A549 (cell line): ENCODE results near the gene LMAN1L. TPM values are rescaled to one million over a fixed set of nuclear protein-coding genes. Genes with fewer than 3 reads are reported as not detected.

Experiments used
- ATAC-seq, 2 experiments: fragments of 200-7000 bp in 1 of 2; fragments of >200 bp in 1 of 2; cut with Nextera tagmentation in 1 of 2; cut with Tn5 transposase in 1 of 2; 3 replicates each; pipeline versions ENCODE4 v1.8.0 to v1.9.1; 2018 to 2020; ENCODE audit warnings: mild to moderate bottlenecking in 1 of 2, moderate library complexity in 1 of 2
- CTCF ChIA-PET: fragments of 300-600 bp; sonication (Branson Sonifier 250); formaldehyde crosslinking; extraction: SDS; loops from one replicate; lab custom pipeline; 2021; ENCODE audit warnings: antibody characterized with exemption, inconsistent platforms; lab: Yijun Ruan, JAX
- POLR2A ChIA-PET: fragments of 350-600 bp; formaldehyde crosslinking; extraction: SDS; loops from one replicate; lab custom pipeline; 2021; ENCODE audit warnings: antibody characterized with exemption, inconsistent platforms; lab: Yijun Ruan, JAX
- DNase-seq, 2 experiments: peaks; one replicate each; pipeline versions ENCODE4 v3.0.0 to v3.0.0-alpha.2; 2011 to 2016; ENCODE audit warnings: low read depth in 1 of 2, low spot score in 1 of 2
- FAIRE-seq: peaks from 2 replicates; lab custom pipeline; 2011; peaks lifted over from hg19 to GRCh38; lab: Jason Lieb, UNC
- H3K27ac ChIP-seq, 2 experiments: fragments of >200 bp; sonication (Bioruptor Twin); formaldehyde crosslinking; 3 replicates each; pipeline ENCODE4 v1.5.1; 2016 to 2017
- H3K4me1 ChIP-seq: fragments of >200 bp; sonication (Bioruptor Twin); formaldehyde crosslinking; 3 replicates; pipeline ENCODE4 v1.6.1; 2016
- H3K4me2 ChIP-seq: fragments of >200 bp; sonication (Bioruptor Twin); formaldehyde crosslinking; 3 replicates; pipeline ENCODE4 v1.6.1; 2016
- H3K4me3 ChIP-seq: fragments of >200 bp; sonication (Bioruptor Twin); formaldehyde crosslinking; 3 replicates; pipeline ENCODE4 v1.5.1; 2016
- H3K9me3 ChIP-seq: fragments of >200 bp; sonication (Bioruptor Twin); formaldehyde crosslinking; 3 replicates; pipeline ENCODE4 v1.6.1; 2016
- CBX2 ChIP-seq: fragments of 200-600 bp; sonication (generic); IDR thresholded peaks from 2 replicates; pipeline ENCODE4 v1.6.1; 2016; ENCODE audit warnings: low read depth, mild to moderate bottlenecking, borderline replicate concordance
- CHD4 ChIP-seq: fragments of 200-600 bp; sonication (generic); IDR thresholded peaks from 2 replicates; pipeline ENCODE4 v1.6.1; 2016; ENCODE audit warnings: antibody characterized with exemption, mild to moderate bottlenecking, borderline replicate concordance
- E2F6 ChIP-seq: IDR thresholded peaks from 2 replicates; pipeline ENCODE4 v1.6.1; 2012; ENCODE audit warnings: low read depth, borderline replicate concordance
- EP300 ChIP-seq, 2 experiments: fragments of >200 bp; sonication (Bioruptor Twin); formaldehyde crosslinking; IDR thresholded peaks; 2 replicates in 1 of 2; 3 replicates in 1 of 2; pipeline ENCODE4 v1.6.1; 2016 to 2017
- FOSL2 ChIP-seq, 2 experiments: fragments of 450-650 bp in 1 of 2; fragments of >200 bp in 1 of 2; sonication (Bioruptor Twin) in 1 of 2; formaldehyde crosslinking; IDR thresholded peaks; 2 replicates each; pipeline versions ENCODE4 v1.5.0 to v1.6.1; 2016 to 2020; ENCODE audit warnings: mild to moderate bottlenecking in 1 of 2, moderate library complexity in 1 of 2
- FOXS1 ChIP-seq: fragments of 250-450 bp; sonication (Bioruptor Pico); IDR thresholded peaks from 2 replicates; pipeline ENCODE4 v1.5.0; 2020; ENCODE audit warnings: mild to moderate bottlenecking, moderate library complexity
- HOXA7 ChIP-seq: fragments of 250-450 bp; sonication (Bioruptor Pico); IDR thresholded peaks from 2 replicates; pipeline ENCODE4 v1.5.0; 2020; ENCODE audit warnings: mild to moderate bottlenecking, moderate library complexity
- MAZ ChIP-seq: fragments of 150-350 bp; IDR thresholded peaks from 2 replicates; pipeline ENCODE4 v1.6.1; 2014; ENCODE audit warnings: antibody characterized with exemption, low read depth, low read length, borderline replicate concordance
- MYC ChIP-seq: IDR thresholded peaks from 2 replicates; pipeline ENCODE4 v1.6.1; 2012; ENCODE audit warnings: mild to moderate bottlenecking, inconsistent platforms, low read length, improper control_type of control experiment, borderline replicate concordance
- NFE2L2 ChIP-seq: fragments of 150-350 bp; conservative IDR thresholded peaks from 2 replicates; pipeline ENCODE4 v1.6.1; 2014; ENCODE audit warnings: low read length
- POLR2AphosphoS2 ChIP-seq: conservative IDR thresholded peaks from 2 replicates; pipeline ENCODE4 v1.6.1; 2012; ENCODE audit warnings: low read length, improper control_type of control experiment, inconsistent platforms
- RCOR1 ChIP-seq: fragments of 150-350 bp; IDR thresholded peaks from 2 replicates; pipeline ENCODE4 v1.6.1; 2014; ENCODE audit warnings: antibody characterized with exemption, low read length, low read depth
- RNF2 ChIP-seq: fragments of 200-600 bp; sonication (generic); IDR thresholded peaks from 2 replicates; pipeline ENCODE4 v1.6.1; 2016; ENCODE audit warnings: low read depth, mild to moderate bottlenecking, antibody characterized with exemption, moderate library complexity, borderline replicate concordance
- SMC3 ChIP-seq: fragments of >200 bp; sonication (Bioruptor Twin); formaldehyde crosslinking; IDR thresholded peaks from 3 replicates; pipeline ENCODE4 v1.6.1; 2018; ENCODE audit warnings: inconsistent platforms
- TP53 ChIP-seq: fragments of 250-450 bp; sonication (Bioruptor Pico); IDR thresholded peaks from 2 replicates; pipeline ENCODE4 v1.5.0; 2021; ENCODE audit warnings: mild to moderate bottlenecking, moderate library complexity
- ZFP36 ChIP-seq: fragments of 450-650 bp; IDR thresholded peaks from 2 replicates; pipeline ENCODE4 v1.6.1; 2014; ENCODE audit warnings: borderline replicate concordance; ENCODE audit not compliant: partially characterized antibody
- WGBS: methylation state at CpG from one replicate; pipeline ENCODE4 v1.1.6; 2017; ENCODE audit errors: missing lambda C conversion rate; 5-methylcytosine and 5-hydroxymethylcytosine counted together
- polyA plus RNA-seq, 4 experiments: library from polyadenylated mRNA; depleted of rRNA in 3 of 4; stranded (reverse); fragments of >200 nt; fragmentation: RNase III in 1 of 4; extraction: RNeasy Plus Mini Kit Qiagen cat#74134 plus additional on column Dnase treatment in 1 of 4; gene quantifications; 2 replicates in 3 of 4; 3 replicates in 1 of 4; pipeline ENCODE4 v1.2.3, GENCODE V29; 2011 to 2017
- TF ChIP-seq, protein P1 (sequence below): fragments of 200-600 bp; sonication (generic); IDR thresholded peaks from 2 replicates; pipeline ENCODE4 v1.6.1; 2016; ENCODE audit warnings: antibody characterized with exemption, mild to moderate bottlenecking, moderate library complexity
- TF ChIP-seq, protein P2 (sequence below): IDR thresholded peaks from 2 replicates; pipeline ENCODE4 v1.6.1; 2012
- TF ChIP-seq, protein P3 (sequence below): fragments of >200 bp; sonication (Bioruptor Twin); formaldehyde crosslinking; IDR thresholded peaks from 3 replicates; pipeline ENCODE4 v1.6.1; 2016

Gene LMAN1L
- polyA plus RNA-seq, 2 of the 4 experiments (the other 2 are of a cell fraction): not detected

DNA sequence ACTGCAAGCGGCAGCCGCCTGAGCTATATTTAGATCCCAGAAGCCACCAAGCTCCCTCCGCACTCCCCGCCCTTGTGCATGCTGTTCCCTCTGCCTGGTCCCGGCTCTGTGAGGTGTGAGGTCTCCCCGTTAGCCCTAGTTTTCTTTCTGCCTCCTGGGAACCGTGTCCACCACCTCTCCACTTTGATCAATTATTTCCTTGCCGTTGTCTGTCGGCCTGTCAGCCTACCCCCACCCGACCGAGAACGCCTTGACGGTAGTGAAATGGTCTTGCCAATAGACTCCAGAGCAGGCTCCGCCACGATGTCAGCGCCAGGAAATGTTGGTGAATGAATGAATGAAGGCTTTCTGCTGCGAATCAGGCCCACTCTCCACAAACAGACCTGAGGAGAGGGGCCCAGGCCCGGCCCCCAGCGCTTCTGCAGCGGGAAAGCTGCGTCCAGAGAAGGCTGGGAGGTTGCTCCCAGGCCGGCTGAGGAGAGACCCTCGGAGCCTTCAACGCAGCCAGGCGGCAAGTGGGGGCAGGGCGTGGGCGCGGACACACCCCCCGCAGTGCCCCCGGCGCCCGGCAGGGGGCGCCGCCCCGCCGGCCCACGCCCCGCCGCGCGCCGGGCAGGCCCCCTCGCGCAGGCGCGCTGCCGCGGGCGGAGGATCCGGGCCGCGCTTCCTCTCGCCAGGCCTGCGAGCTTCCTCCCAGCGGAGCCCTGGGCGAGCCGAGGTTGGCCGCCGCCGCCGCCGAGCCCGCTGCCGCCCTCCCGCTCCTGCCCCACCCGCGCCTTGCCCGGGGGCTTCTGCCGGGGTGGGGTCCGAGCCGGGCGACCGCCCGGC, 31.0 kb upstream of the LMAN1L start, which contains the start of gene CSK (continued):
- TF ChIP-seq, protein P1, sequence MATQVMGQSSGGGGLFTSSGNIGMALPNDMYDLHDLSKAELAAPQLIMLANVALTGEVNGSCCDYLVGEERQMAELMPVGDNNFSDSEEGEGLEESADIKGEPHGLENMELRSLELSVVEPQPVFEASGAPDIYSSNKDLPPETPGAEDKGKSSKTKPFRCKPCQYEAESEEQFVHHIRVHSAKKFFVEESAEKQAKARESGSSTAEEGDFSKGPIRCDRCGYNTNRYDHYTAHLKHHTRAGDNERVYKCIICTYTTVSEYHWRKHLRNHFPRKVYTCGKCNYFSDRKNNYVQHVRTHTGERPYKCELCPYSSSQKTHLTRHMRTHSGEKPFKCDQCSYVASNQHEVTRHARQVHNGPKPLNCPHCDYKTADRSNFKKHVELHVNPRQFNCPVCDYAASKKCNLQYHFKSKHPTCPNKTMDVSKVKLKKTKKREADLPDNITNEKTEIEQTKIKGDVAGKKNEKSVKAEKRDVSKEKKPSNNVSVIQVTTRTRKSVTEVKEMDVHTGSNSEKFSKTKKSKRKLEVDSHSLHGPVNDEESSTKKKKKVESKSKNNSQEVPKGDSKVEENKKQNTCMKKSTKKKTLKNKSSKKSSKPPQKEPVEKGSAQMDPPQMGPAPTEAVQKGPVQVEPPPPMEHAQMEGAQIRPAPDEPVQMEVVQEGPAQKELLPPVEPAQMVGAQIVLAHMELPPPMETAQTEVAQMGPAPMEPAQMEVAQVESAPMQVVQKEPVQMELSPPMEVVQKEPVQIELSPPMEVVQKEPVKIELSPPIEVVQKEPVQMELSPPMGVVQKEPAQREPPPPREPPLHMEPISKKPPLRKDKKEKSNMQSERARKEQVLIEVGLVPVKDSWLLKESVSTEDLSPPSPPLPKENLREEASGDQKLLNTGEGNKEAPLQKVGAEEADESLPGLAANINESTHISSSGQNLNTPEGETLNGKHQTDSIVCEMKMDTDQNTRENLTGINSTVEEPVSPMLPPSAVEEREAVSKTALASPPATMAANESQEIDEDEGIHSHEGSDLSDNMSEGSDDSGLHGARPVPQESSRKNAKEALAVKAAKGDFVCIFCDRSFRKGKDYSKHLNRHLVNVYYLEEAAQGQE: no peak
- TF ChIP-seq NFE2L2: no peak
- TF ChIP-seq MYC: no peak
- no peak for TF ChIP-seq FOSL2 (IDR thresholded peaks at IDR 0.05)
- no peak for TF ChIP-seq FOSL2 (CRISPR knock-in tag; IDR thresholded peaks at IDR 0.05)
- TF ChIP-seq POLR2AphosphoS2: no peak
- TF ChIP-seq RNF2: no peak
- peak; percentile 51; the same call in 1 of the 2 replicates for TF ChIP-seq CHD4
- TF ChIP-seq RCOR1: no peak
- no peak for TF ChIP-seq ZFP36
- TF ChIP-seq E2F6: no peak
- TF ChIP-seq TP53: no peak
- no peak for TF ChIP-seq FOXS1 (CRISPR knock-in tag)
- TF ChIP-seq, protein P2, sequence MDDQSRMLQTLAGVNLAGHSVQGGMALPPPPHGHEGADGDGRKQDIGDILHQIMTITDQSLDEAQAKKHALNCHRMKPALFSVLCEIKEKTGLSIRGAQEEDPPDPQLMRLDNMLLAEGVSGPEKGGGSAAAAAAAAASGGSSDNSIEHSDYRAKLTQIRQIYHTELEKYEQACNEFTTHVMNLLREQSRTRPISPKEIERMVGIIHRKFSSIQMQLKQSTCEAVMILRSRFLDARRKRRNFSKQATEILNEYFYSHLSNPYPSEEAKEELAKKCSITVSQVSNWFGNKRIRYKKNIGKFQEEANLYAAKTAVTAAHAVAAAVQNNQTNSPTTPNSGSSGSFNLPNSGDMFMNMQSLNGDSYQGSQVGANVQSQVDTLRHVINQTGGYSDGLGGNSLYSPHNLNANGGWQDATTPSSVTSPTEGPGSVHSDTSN: no peak
- TF ChIP-seq HOXA7 (CRISPR knock-in tag): no peak
- peak; percentile 54; the same call in 2 of the 3 replicates for TF ChIP-seq SMC3
- TF ChIP-seq CBX2: no peak
- TF ChIP-seq, all 56 proteins: peak for 9

- DNase-seq: peak in 1 of 2 experiments; percentile 56
- no peak for TF ChIP-seq EP300 (IDR thresholded peaks at IDR 0.05)
- TF ChIP-seq, protein P3, sequence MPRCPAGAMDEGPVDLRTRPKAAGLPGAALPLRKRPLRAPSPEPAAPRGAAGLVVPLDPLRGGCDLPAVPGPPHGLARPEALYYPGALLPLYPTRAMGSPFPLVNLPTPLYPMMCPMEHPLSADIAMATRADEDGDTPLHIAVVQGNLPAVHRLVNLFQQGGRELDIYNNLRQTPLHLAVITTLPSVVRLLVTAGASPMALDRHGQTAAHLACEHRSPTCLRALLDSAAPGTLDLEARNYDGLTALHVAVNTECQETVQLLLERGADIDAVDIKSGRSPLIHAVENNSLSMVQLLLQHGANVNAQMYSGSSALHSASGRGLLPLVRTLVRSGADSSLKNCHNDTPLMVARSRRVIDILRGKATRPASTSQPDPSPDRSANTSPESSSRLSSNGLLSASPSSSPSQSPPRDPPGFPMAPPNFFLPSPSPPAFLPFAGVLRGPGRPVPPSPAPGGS: peak; percentile 17; the same call in 1 of the 3 replicates
- TF ChIP-seq MAZ: no peak
- TF ChIP-seq, all 56 proteins: peak for 1
- ATAC-seq: peak; percentile 48 to 55
- FAIRE-seq: no peak
- under 1% methylated on average over 29 of the region's 72 CpGs for WGBS
- H3K4me3 ChIP-seq: peak overlapping the region; percentile 97
- peak overlapping the region; percentile 97 for H3K4me2 ChIP-seq
- H3K4me1 ChIP-seq: peaks cover 22% of the 10 kb centered on the region
- H3K9me3 ChIP-seq: no peaks in the 10 kb centered on the region
- H3K27ac ChIP-seq: peak overlapping the region; percentile 97 to 98
- POLR2A ChIA-PET: interaction anchor here (0.9 to 1.1 kb wide), 2 partner anchors 11 to 124 kb away, joined by 3 read pairs; partner anchors contain the start of gene FAM219B
- CTCF ChIA-PET: interaction anchor here (1.1 to 65.6 kb wide), 4 partner anchors 12 to 152 kb away, joined by 3 to 1908 read pairs (median 125); partner anchors contain the start of genes CPLX3, LMAN1L and ULK3
Observed at GRCh38 chr15:74782259-74783071, 30.2 kb upstream of the LMAN1L start.
